ENCODE results near the gene SORCS1. TPM values are rescaled to one million over a fixed set of nuclear protein-coding genes. Genes with fewer than 3 reads are reported as not detected.

SORCS1 gene
- total RNA-seq, 1 donor from 2014 or later, result 11.1 TPM

- Histone ChIP-seq H2AFZ (replicated peaks) (no peak overlapping the region), H3F3A (ENCODE audit: low read depth) (no peaks in the 10 kb centered on the region), H3K27me3 (no peaks in the 10 kb centered on the region), H3K79me2 (ENCODE audit: low read depth) (no peaks in the 10 kb centered on the region), H3K4me1 (no peaks in the 10 kb centered on the region), H3K36me3 (no peaks in the 10 kb centered on the region), H3K9me3 (ENCODE audit: low read depth) (no peaks in the 10 kb centered on the region), H3K9ac (no peak overlapping the region), H4K20me1 (ENCODE audit: low read depth) (no peaks in the 10 kb centered on the region), H3K4me3 (no peak overlapping the region), H3K4me2 (no peak overlapping the region), H3K27ac (no peak overlapping the region)
- Mint-ChIP-seq H3K27ac (no peak overlapping the region), H3K4me1 (no peaks in the 10 kb centered on the region), H3K4me3 (no peak overlapping the region), H3K36me3 (peaks cover 2% of the 10 kb centered on the region), H3K9me3 (no peaks in the 10 kb centered on the region), H3K27me3 (ENCODE audit: insufficient read depth, low read depth) (no peaks in the 10 kb centered on the region)
- no peak for TF ChIP-seq EZH2phosphoT487 (IDR thresholded peaks at IDR 0.05)
- TF ChIP-seq CTCF (IDR thresholded peaks at IDR 0.05), result no peak
- TF ChIP-seq EZH2 (IDR thresholded peaks at IDR 0.05), result no peak
- DNase-seq (ENCODE audit: low spot score), result no peak
Measured at GRCh38 chr10:106595281-106595680, 569.2 kb downstream of the SORCS1 start.

- Mint-ChIP-seq H3K27ac (no peak overlapping the region), H3K4me1 (no peaks in the 10 kb centered on the region), H3K36me3 (peaks cover 2% of the 10 kb centered on the region), H3K9me3 (no peaks in the 10 kb centered on the region), H3K4me3 (no peak overlapping the region), H3K27me3 (ENCODE audit: insufficient read depth, low read depth) (no peaks in the 10 kb centered on the region)
- H4K20me1 ChIP-seq (ENCODE audit: low read depth), result no peaks in the 10 kb centered on the region
- TF ChIP-seq CTCF (IDR thresholded peaks at IDR 0.05), result no peak
- no peak for TF ChIP-seq EZH2 (IDR thresholded peaks at IDR 0.05)
- TF ChIP-seq EZH2phosphoT487 (IDR thresholded peaks at IDR 0.05), result no peak
- no peak overlapping the region for H3K27ac ChIP-seq
- no peak for DNase-seq (ENCODE audit: low spot score)
- H3K9ac ChIP-seq, result no peak overlapping the region
- H3K4me3 ChIP-seq, result no peak overlapping the region
- no peaks in the 10 kb centered on the region for H3K79me2 ChIP-seq (ENCODE audit: low read depth)
- no peak overlapping the region for H3K4me2 ChIP-seq
- H2AFZ ChIP-seq (replicated peaks), result no peak overlapping the region
- H3K4me1 ChIP-seq, result no peaks in the 10 kb centered on the region
- H3F3A ChIP-seq (ENCODE audit: low read depth), result no peaks in the 10 kb centered on the region
- no peaks in the 10 kb centered on the region for H3K27me3 ChIP-seq
- no peaks in the 10 kb centered on the region for H3K36me3 ChIP-seq
- no peaks in the 10 kb centered on the region for H3K9me3 ChIP-seq (ENCODE audit: low read depth)
Measured at GRCh38 chr10:106593876-106594275, 570.6 kb downstream of the SORCS1 start.

GRCh38 chr10:106592396-106592795 is 572.1 kb downstream of the SORCS1 start:
- DNase-seq (ENCODE audit: low spot score), result no peak
- Histone ChIP-seq H3K79me2 (ENCODE audit: low read depth) (no peaks in the 10 kb centered on the region), H3K9me3 (ENCODE audit: low read depth) (no peaks in the 10 kb centered on the region), H3K4me2 (no peak overlapping the region), H3K4me1 (no peaks in the 10 kb centered on the region), H4K20me1 (ENCODE audit: low read depth) (no peaks in the 10 kb centered on the region), H3K4me3 (no peak overlapping the region), H3K36me3 (no peaks in the 10 kb centered on the region), H3K27ac (no peak overlapping the region), H3F3A (ENCODE audit: low read depth) (no peaks in the 10 kb centered on the region), H3K27me3 (no peaks in the 10 kb centered on the region), H2AFZ (replicated peaks) (no peak overlapping the region), H3K9ac (no peak overlapping the region)
- Mint-ChIP-seq H3K27ac (no peak overlapping the region), H3K27me3 (ENCODE audit: insufficient read depth, low read depth) (peaks cover 2% of the 10 kb centered on the region), H3K36me3 (peaks cover 2% of the 10 kb centered on the region), H3K4me1 (no peaks in the 10 kb centered on the region), H3K4me3 (no peak overlapping the region), H3K9me3 (no peaks in the 10 kb centered on the region)
- TF ChIP-seq CTCF (IDR thresholded peaks at IDR 0.05) (no peak), EZH2 (IDR thresholded peaks at IDR 0.05) (no peak), EZH2phosphoT487 (IDR thresholded peaks at IDR 0.05) (no peak)

Data from neural progenitor cell (in vitro differentiated cells).